HG03469 (cell line): ENCODE data around the gene ZNF525.
"Not testable (repeated sequence)": the region's sequence is repeated elsewhere in the genome, so short reads cannot be mapped to it uniquely, and the experiment has no call there.

ENCODE experiments used
- ATAC-seq: cut with Tn5 transposase; IDR thresholded peaks from one replicate; pipeline ENCODE4 v1.9.1; 2021; ENCODE audit warnings: mild to moderate bottlenecking, moderate library complexity, moderate number of reproducible peaks; ENCODE audit not compliant: unreplicated experiment

ZNF525 gene

GRCh38 chr19:53365134-53365898, at the start of gene ZNF525:
ZNF525 (plus strand) TSS chr19:53365705; CDS start chr19:53372282, 6,577 bp downstream.
- peak; percentile 60 for ATAC-seq

DNA sequence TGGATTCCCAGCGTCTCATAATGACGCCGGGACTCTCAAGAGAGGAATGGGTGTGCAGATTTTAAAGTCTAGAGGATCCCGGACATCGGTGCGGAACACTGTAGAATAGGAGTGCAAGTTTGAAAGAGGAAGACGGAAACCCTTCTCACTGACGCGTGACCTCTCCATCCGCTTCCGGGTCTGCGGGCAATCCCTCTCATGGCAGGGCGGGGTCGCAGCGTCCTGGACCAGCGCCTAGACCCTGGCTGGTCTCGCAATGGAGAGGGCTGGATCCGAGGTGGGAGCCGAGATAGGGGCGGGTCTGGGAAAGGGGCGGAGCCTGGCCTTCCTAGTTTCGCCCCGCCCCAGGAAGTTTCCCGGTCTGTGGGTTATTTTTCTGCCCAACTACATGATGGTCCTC, 36.5 kb upstream of the ZNF525 start:
- no peak for ATAC-seq

DNA sequence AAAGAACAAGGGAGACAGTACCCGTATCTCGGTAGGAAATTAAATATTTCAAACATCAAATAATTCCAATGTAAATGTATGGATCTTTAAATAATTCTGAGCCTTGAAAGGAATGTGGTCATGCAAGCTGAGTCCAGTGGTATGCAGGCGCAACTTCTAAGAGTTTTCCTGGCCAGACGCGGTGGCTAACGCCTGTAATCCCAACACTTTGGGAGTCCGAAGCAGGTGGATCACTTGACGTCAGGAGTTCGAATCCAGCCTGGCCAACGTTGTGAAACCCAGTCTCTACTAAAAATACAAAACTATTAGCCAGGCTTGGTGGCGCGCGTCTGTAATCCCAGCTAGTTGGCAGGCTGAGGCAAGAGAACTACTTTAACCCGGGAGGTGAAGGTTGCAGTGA, 33.0 kb upstream of the ZNF525 start:
- ATAC-seq, result no peak

- ATAC-seq, result no peak
Observed at GRCh38 chr19:53333066-53333462, 32.4 kb upstream of the ZNF525 start.

DNA sequence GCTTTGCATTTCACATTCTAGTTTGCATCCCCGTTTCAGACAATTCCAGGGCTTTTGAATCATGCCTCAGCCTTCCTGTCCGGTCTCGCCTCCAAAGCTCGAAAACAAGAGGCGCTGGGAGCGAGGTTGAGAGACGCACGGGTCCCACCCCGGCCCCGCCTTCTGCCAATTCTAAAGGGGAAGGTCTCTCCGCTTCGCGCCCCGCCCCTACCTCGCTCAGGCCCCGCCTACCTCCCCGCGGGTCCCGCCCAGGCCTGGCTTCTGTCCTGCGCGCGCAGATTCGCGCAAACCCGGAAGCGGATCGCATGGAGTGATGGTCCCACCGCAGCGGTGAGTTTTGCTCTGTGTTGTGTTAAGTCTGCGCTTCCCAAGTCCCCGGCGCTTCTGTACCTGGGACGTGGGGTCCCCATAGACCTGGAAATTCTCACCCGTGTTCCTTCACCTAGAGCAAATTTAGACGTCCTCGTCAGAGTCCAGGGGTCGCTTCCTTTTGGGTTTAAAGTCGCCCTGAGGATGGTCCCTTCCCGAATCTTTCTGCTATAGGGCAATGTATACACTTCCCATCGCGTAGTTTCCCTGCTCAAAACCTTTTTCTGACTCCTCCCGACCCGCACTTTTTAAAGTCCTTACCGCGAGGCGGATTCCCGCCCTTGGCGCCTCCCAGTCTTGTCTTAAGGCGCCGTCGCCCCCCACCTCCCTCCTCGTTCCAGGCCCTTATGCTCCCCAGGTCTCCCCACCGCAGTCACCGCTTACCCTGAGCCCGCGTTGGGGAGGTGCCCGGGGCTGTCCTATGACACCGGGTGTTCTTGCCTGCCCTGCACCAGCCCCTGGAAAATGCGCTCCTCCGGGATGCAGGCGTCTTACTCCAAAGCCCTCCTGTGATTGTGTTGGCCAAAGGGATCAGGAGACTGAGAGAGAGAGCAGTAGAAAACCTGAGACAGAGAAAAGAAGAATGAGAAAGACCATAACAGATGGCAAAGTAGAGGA, 31.7 kb upstream of the ZNF525 start, which contains the start of gene ZNF845:
Gene ZNF845 (plus strand): TSS at position 287 of the 987 bp plus-strand sequence. CDS start 7,559 bp downstream, outside the sequence.
- ATAC-seq, result peak; percentile 92

GRCh38 chr19:53344403-53344802, 21.1 kb upstream of the ZNF525 start:
- ATAC-seq, result not testable (repeated sequence)

DNA sequence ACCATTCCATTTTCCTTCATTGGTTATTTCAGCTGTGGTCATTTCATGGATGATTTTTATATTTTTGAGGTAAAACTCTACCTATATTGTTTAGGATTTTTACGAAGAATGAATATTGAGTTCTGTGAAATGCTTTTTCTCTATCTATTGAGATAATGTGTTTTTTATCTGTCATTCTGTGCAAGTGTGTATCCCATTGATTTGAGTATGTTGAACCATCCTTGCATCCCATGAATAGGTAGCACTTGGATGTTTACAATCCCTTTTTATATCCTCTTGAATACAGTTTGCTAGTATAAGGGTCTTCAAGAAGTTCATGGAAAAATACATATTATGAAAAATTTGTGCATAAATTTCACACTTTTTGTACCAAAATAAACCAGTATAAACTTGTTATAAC, 9.8 kb upstream of the ZNF525 start:
- no peak for ATAC-seq

DNA sequence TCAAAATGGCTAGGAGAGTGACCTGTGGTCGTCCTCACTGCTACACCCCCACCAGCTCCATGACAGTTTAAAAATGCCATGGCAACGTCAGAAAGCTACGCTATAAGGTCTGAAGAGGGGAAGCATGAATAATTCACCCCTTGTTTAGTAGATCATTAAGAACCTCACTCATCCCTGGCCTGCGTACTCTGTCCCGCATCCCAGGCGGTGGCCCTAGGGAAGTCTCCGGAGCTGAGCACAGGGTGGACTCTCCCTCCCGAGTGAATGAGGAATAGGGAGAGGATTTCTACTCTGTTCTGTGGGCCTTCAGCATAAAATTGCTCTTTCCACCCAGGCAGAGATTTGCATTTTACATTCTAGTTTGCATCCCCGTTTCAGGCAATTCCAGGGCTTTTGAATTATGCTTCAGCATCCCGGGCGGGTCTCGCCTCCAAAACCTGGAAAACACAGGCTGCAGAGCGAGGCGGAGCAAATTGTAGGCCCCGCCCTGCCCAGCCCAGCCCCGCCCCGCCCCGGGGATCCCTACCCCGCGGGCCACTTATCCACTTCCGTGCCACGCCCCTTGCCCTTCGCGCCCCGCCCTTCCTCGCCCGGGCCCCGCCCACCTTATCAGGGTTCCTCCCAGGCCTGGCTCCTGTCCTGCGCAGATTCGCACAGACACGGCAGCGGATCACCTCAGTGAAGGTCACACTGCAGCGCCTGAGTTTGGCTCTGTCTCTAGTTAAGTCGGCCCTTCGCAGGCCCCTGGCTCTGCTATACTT, 7.5 kb upstream of the ZNF525 start:
- no peak for ATAC-seq

- not testable (repeated sequence) for ATAC-seq
Observed at GRCh38 chr19:53360056-53360455, 5.4 kb upstream of the ZNF525 start.

GRCh38 chr19:53365899-53366493, 491 bp downstream of the ZNF525 start:
- no peak for ATAC-seq

DNA sequence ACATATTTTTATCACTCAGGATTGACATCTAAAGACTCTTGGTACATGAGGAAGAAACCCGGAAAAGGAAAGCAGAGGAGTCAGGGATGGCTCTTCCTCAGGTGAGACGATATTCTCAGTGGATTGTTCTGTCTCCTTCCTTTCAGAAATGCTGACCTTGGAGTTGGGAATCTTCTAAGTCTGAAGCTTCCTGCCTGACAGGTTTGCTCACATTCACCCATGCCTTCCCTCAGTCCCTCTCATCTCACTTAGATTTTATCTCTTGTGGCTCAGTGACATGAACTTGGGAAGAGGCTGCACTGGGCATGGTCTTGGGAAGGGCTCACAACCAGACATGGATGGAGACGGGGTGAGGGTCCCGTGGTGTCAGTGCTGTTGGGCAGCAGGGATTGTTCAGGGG, 6.7 kb downstream of the ZNF525 start:
- ATAC-seq, result no peak

DNA sequence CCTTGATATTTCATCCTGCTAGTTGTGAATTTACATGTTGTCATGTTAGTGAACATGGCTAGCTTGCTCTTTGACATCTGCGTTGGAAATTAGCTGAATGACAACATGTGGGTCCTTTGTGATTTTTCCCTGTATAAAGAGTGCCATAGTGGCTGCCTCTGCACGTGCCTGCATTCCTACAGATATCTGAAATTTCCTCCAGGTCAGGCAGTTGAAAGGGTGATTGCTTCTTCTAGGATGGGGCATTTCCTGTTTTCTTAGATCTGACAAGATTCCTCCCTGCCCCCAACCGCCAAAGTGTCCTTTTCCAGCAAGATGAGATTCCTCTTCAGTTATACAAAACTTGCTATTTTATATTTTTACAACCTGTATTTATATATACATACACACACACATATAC, 8.8 kb downstream of the ZNF525 start:
- no peak for ATAC-seq

- no peak for ATAC-seq
Observed at GRCh38 chr19:53374743-53375142, 9.2 kb downstream of the ZNF525 start.

DNA sequence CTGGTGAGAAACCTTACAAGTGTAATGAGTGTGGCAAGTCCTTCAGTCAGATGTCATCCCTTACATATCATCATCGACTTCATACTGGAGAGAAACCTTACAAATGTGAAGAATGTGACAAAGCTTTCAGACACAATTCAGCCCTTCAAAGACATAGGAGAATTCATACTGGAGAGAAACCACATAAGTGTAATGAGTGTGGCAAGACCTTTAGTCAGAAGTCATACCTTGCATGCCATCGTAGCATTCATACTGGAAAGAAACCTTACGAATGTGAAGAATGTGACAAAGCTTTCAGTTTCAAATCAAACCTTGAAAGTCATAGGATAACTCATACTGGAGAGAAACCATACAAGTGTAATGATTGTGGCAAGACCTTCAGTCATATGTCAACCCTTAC, 15.9 kb downstream of the ZNF525 start:
- no peak for ATAC-seq

GRCh38 chr19:53388168-53388567, 22.7 kb downstream of the ZNF525 start:
- ATAC-seq, result no peak

DNA sequence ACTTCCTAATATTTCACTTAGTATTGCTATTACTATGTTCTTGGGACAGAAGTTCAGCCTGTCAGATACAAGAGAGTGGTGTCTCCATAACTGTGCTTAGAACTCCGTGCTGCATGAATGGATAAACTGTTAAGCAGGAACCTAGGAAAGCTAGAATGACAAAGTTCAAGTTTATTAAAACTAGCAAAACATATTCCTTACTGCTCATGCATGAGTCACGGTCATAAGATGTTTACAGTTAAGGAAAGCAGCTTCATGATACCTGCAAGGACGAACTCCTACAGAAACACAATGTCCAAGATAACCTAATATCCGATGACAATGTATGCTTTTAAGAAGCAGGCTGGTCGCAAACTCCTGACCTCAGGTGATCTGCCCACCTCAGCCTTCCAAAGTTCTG, 23.4 kb downstream of the ZNF525 start:
- no peak for ATAC-seq

GRCh38 chr19:53389571-53389970, 24.1 kb downstream of the ZNF525 start:
- no peak for ATAC-seq

- ATAC-seq, result no peak
Observed at GRCh38 chr19:53389978-53390377, 24.5 kb downstream of the ZNF525 start.

- ATAC-seq, result no peak
Observed at GRCh38 chr19:53394522-53394973, 29.0 kb downstream of the ZNF525 start.
